ENCODE measurements around the gene GIMAP6.

The GIMAP6 gene

GRCh38 chr7:150586785-150587152 is 45.4 kb downstream of the GIMAP6 start:
- Histone ChIP-seq H3K4me1 (ENCODE audit: control insufficient read depth in 2 of 2, insufficient read depth in 1 of 2, low read depth in 1 of 2, low read length in 2 of 2) (no peaks in the 10 kb centered on the region), H2AFZ (ENCODE audit: low read length) (no peak overlapping the region)

GRCh38 chr7:150586068-150586784 is 46.0 kb downstream of the GIMAP6 start:
- H3K27me3 ChIP-seq (ENCODE audit: control insufficient read depth in 3 of 3, insufficient read depth in 3 of 3, low read depth in 1 of 3, low read length in 3 of 3), result peaks cover 0 to 4% (median 0%) of the 10 kb centered on the region in 3 experiments
- no peaks in the 10 kb centered on the region for H3K4me1 ChIP-seq (ENCODE audit: control insufficient read depth in 2 of 2, insufficient read depth in 1 of 2, low read depth in 1 of 2, low read length in 2 of 2)
- H3K79me1 ChIP-seq (ENCODE audit: low read depth, low read length), result no peaks in the 10 kb centered on the region
- H4K8ac ChIP-seq (ENCODE audit: low read depth, low read length), result no peak overlapping the region
- no CpG with 5 or more reads among the region's 4 CpGs for WGBS, 2 donors (ENCODE audit: extremely low coverage in 2 of 2, insufficient read length in 2 of 2, insufficient replicate concordance in 1 of 2)
- H3K9ac ChIP-seq (ENCODE audit: low read depth, low read length, poor library complexity), result no peak overlapping the region
- no peaks in the 10 kb centered on the region for H3K9me3 ChIP-seq (replicated peaks in 1 of 2; ENCODE audit: control insufficient read depth in 2 of 2, insufficient read depth in 1 of 2, low read depth in 1 of 2, low read length in 2 of 2)
- H3K4ac ChIP-seq (ENCODE audit: low read length), result no peak overlapping the region
- no peak for DNase-seq (ENCODE audit: low spot score)
- H3K23ac ChIP-seq (ENCODE audit: low read depth, low read length, poor library complexity), result no peak overlapping the region
- no peak overlapping the region for H2AFZ ChIP-seq (ENCODE audit: low read length)
- no peak overlapping the region for H3K4me2 ChIP-seq (ENCODE audit: insufficient read depth, low read length, poor library complexity, severe bottlenecking)
- H3K14ac ChIP-seq (ENCODE audit: low read length), result no peak overlapping the region
- H3K4me3 ChIP-seq (ENCODE audit: low read length in 2 of 2), result no peak overlapping the region
- no peak overlapping the region for H2BK12ac ChIP-seq (ENCODE audit: low read length)
- H3K36me3 ChIP-seq (replicated peaks in 1 of 2; ENCODE audit: control insufficient read depth in 2 of 2, insufficient read depth in 2 of 2, low read length in 2 of 2), result no peaks in the 10 kb centered on the region
- H2AK5ac ChIP-seq (ENCODE audit: low read depth, low read length), result no peak overlapping the region
- H3K27ac ChIP-seq (replicated peaks; ENCODE audit: low read length), result no peak overlapping the region
- H3K18ac ChIP-seq (ENCODE audit: low read length), result no peak overlapping the region
- no peak overlapping the region for H4K91ac ChIP-seq (ENCODE audit: low read depth, low read length, poor library complexity)
- no peak overlapping the region for H2BK120ac ChIP-seq (ENCODE audit: low read depth, low read length)
- H2BK5ac ChIP-seq (ENCODE audit: low read length), result no peak overlapping the region
- no peak overlapping the region for H2BK15ac ChIP-seq (ENCODE audit: low read length)

More at GRCh38 chr7:150586785-150587152, 45.4 kb downstream of the GIMAP6 start:
- Histone ChIP-seq H3K9me3 (replicated peaks in 1 of 2; ENCODE audit: control insufficient read depth in 2 of 2, insufficient read depth in 1 of 2, low read depth in 1 of 2, low read length in 2 of 2) (no peaks in the 10 kb centered on the region), H3K27ac (replicated peaks; ENCODE audit: low read length) (no peak overlapping the region), H3K9ac (ENCODE audit: low read depth, low read length, poor library complexity) (no peak overlapping the region), H3K27me3 (ENCODE audit: control insufficient read depth in 3 of 3, insufficient read depth in 3 of 3, low read depth in 1 of 3, low read length in 3 of 3) (peaks cover 0 to 4% (median 0%) of the 10 kb centered on the region in 3 experiments), H3K79me1 (ENCODE audit: low read depth, low read length) (no peaks in the 10 kb centered on the region), H3K36me3 (replicated peaks in 1 of 2; ENCODE audit: control insufficient read depth in 2 of 2, insufficient read depth in 2 of 2, low read length in 2 of 2) (no peaks in the 10 kb centered on the region), H3K4ac (ENCODE audit: low read length) (no peak overlapping the region), H2BK5ac (ENCODE audit: low read length) (no peak overlapping the region), H3K18ac (ENCODE audit: low read length) (no peak overlapping the region), H2AK5ac (ENCODE audit: low read depth, low read length) (no peak overlapping the region), H3K23ac (ENCODE audit: low read depth, low read length, poor library complexity) (no peak overlapping the region), H3K4me2 (ENCODE audit: insufficient read depth, low read length, poor library complexity, severe bottlenecking) (no peak overlapping the region), H2BK15ac (ENCODE audit: low read length) (no peak overlapping the region), H3K4me3 (ENCODE audit: low read length in 2 of 2) (no peak overlapping the region), H2BK120ac (ENCODE audit: low read depth, low read length) (no peak overlapping the region), H2BK12ac (ENCODE audit: low read length) (no peak overlapping the region), H3K14ac (ENCODE audit: low read length) (no peak overlapping the region), H4K91ac (ENCODE audit: low read depth, low read length, poor library complexity) (no peak overlapping the region), H4K8ac (ENCODE audit: low read depth, low read length) (no peak overlapping the region)
- no peak for DNase-seq (ENCODE audit: low spot score)

GRCh38 chr7:150585199-150585598 is 47.0 kb downstream of the GIMAP6 start:
- no peak overlapping the region for H2BK120ac ChIP-seq (ENCODE audit: low read depth, low read length)
- H3K4ac ChIP-seq (ENCODE audit: low read length), result no peak overlapping the region
- H2BK5ac ChIP-seq (ENCODE audit: low read length), result no peak overlapping the region
- H3K79me1 ChIP-seq (ENCODE audit: low read depth, low read length), result no peaks in the 10 kb centered on the region
- no peak overlapping the region for H3K9ac ChIP-seq (ENCODE audit: low read depth, low read length, poor library complexity)
- no peaks in the 10 kb centered on the region for H3K36me3 ChIP-seq (replicated peaks in 1 of 2; ENCODE audit: control insufficient read depth in 2 of 2, insufficient read depth in 2 of 2, low read length in 2 of 2)
- no peak overlapping the region for H3K23ac ChIP-seq (ENCODE audit: low read depth, low read length, poor library complexity)
- H2AK5ac ChIP-seq (ENCODE audit: low read depth, low read length), result no peak overlapping the region
- H2BK15ac ChIP-seq (ENCODE audit: low read length), result no peak overlapping the region
- H3K14ac ChIP-seq (ENCODE audit: low read length), result no peak overlapping the region
- no peaks in the 10 kb centered on the region for H3K9me3 ChIP-seq (replicated peaks in 1 of 2; ENCODE audit: control insufficient read depth in 2 of 2, insufficient read depth in 1 of 2, low read depth in 1 of 2, low read length in 2 of 2)
- no peak overlapping the region for H2BK12ac ChIP-seq (ENCODE audit: low read length)
- no peak overlapping the region for H3K4me2 ChIP-seq (ENCODE audit: insufficient read depth, low read length, poor library complexity, severe bottlenecking)
- no peak overlapping the region for H4K91ac ChIP-seq (ENCODE audit: low read depth, low read length, poor library complexity)
- no peak overlapping the region for H3K4me3 ChIP-seq (ENCODE audit: low read length in 2 of 2)
- no peaks in the 10 kb centered on the region for H3K4me1 ChIP-seq (ENCODE audit: control insufficient read depth in 2 of 2, insufficient read depth in 1 of 2, low read depth in 1 of 2, low read length in 2 of 2)
- no peak overlapping the region for H3K27ac ChIP-seq (replicated peaks; ENCODE audit: low read length)
- WGBS, 2 donors (ENCODE audit: extremely low coverage in 2 of 2, insufficient read length in 2 of 2, insufficient replicate concordance in 1 of 2), result no CpG with 5 or more reads among the region's 7 CpGs
- H3K18ac ChIP-seq (ENCODE audit: low read length), result no peak overlapping the region
- no peak for DNase-seq (ENCODE audit: low spot score)
- no peak overlapping the region for H4K8ac ChIP-seq (ENCODE audit: low read depth, low read length)
- H2AFZ ChIP-seq (ENCODE audit: low read length), result no peak overlapping the region
- peaks cover 0 to 4% (median 0%) of the 10 kb centered on the region in 3 experiments for H3K27me3 ChIP-seq (ENCODE audit: control insufficient read depth in 3 of 3, insufficient read depth in 3 of 3, low read depth in 1 of 3, low read length in 3 of 3)

GRCh38 chr7:150580638-150581394 is 51.4 kb downstream of the GIMAP6 start:
- Histone ChIP-seq H3K4me3 (ENCODE audit: low read length in 2 of 2) (no peak overlapping the region), H2AFZ (ENCODE audit: low read length) (no peak overlapping the region), H3K4me2 (ENCODE audit: insufficient read depth, low read length, poor library complexity, severe bottlenecking) (no peak overlapping the region), H3K36me3 (replicated peaks in 1 of 2; ENCODE audit: control insufficient read depth in 2 of 2, insufficient read depth in 2 of 2, low read length in 2 of 2) (no peaks in the 10 kb centered on the region), H3K9ac (ENCODE audit: low read depth, low read length, poor library complexity) (no peak overlapping the region), H3K14ac (ENCODE audit: low read length) (no peak overlapping the region), H4K91ac (ENCODE audit: low read depth, low read length, poor library complexity) (no peak overlapping the region), H2BK12ac (ENCODE audit: low read length) (no peak overlapping the region), H3K4ac (ENCODE audit: low read length) (no peak overlapping the region), H3K23ac (ENCODE audit: low read depth, low read length, poor library complexity) (no peak overlapping the region), H3K18ac (ENCODE audit: low read length) (no peak overlapping the region), H3K27me3 (ENCODE audit: control insufficient read depth in 3 of 3, insufficient read depth in 3 of 3, low read depth in 1 of 3, low read length in 3 of 3) (peaks cover 0 to 4% (median 0%) of the 10 kb centered on the region in 3 experiments), H2BK15ac (ENCODE audit: low read length) (no peak overlapping the region), H3K27ac (replicated peaks; ENCODE audit: low read length) (no peak overlapping the region), H3K79me1 (ENCODE audit: low read depth, low read length) (no peaks in the 10 kb centered on the region), H2AK5ac (ENCODE audit: low read depth, low read length) (no peak overlapping the region), H2BK5ac (ENCODE audit: low read length) (no peak overlapping the region), H4K8ac (ENCODE audit: low read depth, low read length) (no peak overlapping the region), H3K9me3 (replicated peaks in 1 of 2; ENCODE audit: control insufficient read depth in 2 of 2, insufficient read depth in 1 of 2, low read depth in 1 of 2, low read length in 2 of 2) (no peaks in the 10 kb centered on the region), H2BK120ac (ENCODE audit: low read depth, low read length) (no peak overlapping the region), H3K4me1 (ENCODE audit: control insufficient read depth in 2 of 2, insufficient read depth in 1 of 2, low read depth in 1 of 2, low read length in 2 of 2) (no peaks in the 10 kb centered on the region)
- no CpG with 5 or more reads among the region's 3 CpGs for WGBS, 2 donors (ENCODE audit: extremely low coverage in 2 of 2, insufficient read length in 2 of 2, insufficient replicate concordance in 1 of 2)
- DNase-seq (ENCODE audit: low spot score), result no peak

All from neuronal stem cell (in vitro differentiated cells).